Right cardiac atrium (tissue), 5 donors: ENCODE results near the gene ZNF618. TPM values are rescaled to one million over a fixed set of nuclear protein-coding genes. Genes with fewer than 3 reads are reported as not detected.

ENCODE experiments used
- ATAC-seq, 2 donors: fragments of 200-7000 bp; cut with Tn5 transposase; one replicate each; pipeline versions ENCODE4 v1.8.0 to v1.9.1; 2020; ENCODE audit warnings: moderate library complexity in 2 of 2, mild to moderate bottlenecking in 1 of 2
- DNase-seq, 3 donors: peaks; one replicate each; pipeline ENCODE4 v3.0.0-alpha.2; 2020
- H3K27ac ChIP-seq: one replicate; pipeline ENCODE4 v1.5.1; 2013; ENCODE audit warnings: mild to moderate bottlenecking, low read length, control low read depth, moderate library complexity
- H3K27me3 ChIP-seq: one replicate; pipeline ENCODE4 v1.6.1; 2013; ENCODE audit not compliant: control insufficient read depth, insufficient read depth
- H3K4me1 ChIP-seq: one replicate; pipeline ENCODE4 v1.6.1; 2013; ENCODE audit warnings: low read length; ENCODE audit not compliant: control insufficient read depth, insufficient read depth
- H3K4me3 ChIP-seq: one replicate; pipeline ENCODE4 v1.5.1; 2013; ENCODE audit warnings: low read length, control low read depth
- H3K9me3 ChIP-seq: one replicate; pipeline ENCODE4 v1.6.1; 2013; ENCODE audit warnings: low read length; ENCODE audit not compliant: control insufficient read depth
- WGBS: extraction: QIAGEN DNeasy Blood & Tissue Kit; methylation state at CpG from one replicate; pipeline ENCODE4 v1.1.7; 2013; 5-methylcytosine and 5-hydroxymethylcytosine counted together
- intact Hi-C, 4 donors: fragments of 100-400 bp; cut with DNase I; formaldehyde crosslinking; loops; one replicate each; pipeline versions ENCODE4 v1.11.0 to v1.14.0; 2022 to 2023
- polyA plus RNA-seq: library from polyadenylated mRNA; stranded (reverse); fragments of 200-250 nt; gene quantifications from one replicate; pipeline ENCODE4 v1.2.3, GENCODE V29; 2013
- total RNA-seq, 4 donors: library from RNA; stranded (reverse); fragmentation: NEBNext Ultra II Directional; extraction: Animal tissue kit (Norgen Biotek cat#: 25700); gene quantifications; one replicate each; pipeline ENCODE4 v1.2.1, GENCODE V29; 2021
- donor health status: healthy with polysubstance abuse.
- donor health status: DM: no; HTN: yes; CAD: no.
- donor health status: DM: no; HTN: no; CAD: no.
- donor health status: DM: no; HTN: yes; CAD: no; lungs with severe emphysema.
- donor health status: DM: yes; HTN: yes; CAD: no.

Gene ZNF618
- total and polyA plus RNA-seq, 5 donors: 1.4 to 3.3 (median 2.7) TPM

DNA sequence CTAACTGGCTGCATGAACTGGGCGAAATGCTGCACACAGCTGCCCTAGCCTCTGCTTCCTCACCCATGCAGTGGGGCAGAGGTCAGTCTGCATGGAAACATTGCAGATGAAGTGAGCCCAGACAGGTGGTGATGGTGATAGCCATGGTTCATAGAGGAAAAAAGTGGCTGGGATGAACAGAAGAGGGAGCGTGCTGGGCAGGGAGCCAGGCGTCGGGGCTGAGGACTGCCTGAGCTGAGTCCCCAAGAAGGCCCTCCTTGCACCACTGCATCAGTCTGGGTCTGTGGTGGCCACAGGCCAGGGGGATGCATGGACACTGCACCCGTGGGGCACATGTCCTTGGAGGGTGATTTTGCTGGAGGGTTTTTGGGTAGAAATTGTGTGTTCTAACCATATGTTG, 121.5 kb downstream of the ZNF618 start:
- no peaks in the 10 kb centered on the region for H3K27me3 ChIP-seq
- no peaks in the 10 kb centered on the region for H3K9me3 ChIP-seq
- 86% methylated on average over 5 of the region's 5 CpGs for WGBS
- ATAC-seq (no peak), DNase-seq (peak in 1 of 3 donors; percentile 65)
- H3K27ac ChIP-seq: no peak overlapping the region
- intact Hi-C loops: no loop called here
- H3K4me3 ChIP-seq: no peak overlapping the region
- H3K4me1 ChIP-seq: peaks cover 8% of the 10 kb centered on the region

DNA sequence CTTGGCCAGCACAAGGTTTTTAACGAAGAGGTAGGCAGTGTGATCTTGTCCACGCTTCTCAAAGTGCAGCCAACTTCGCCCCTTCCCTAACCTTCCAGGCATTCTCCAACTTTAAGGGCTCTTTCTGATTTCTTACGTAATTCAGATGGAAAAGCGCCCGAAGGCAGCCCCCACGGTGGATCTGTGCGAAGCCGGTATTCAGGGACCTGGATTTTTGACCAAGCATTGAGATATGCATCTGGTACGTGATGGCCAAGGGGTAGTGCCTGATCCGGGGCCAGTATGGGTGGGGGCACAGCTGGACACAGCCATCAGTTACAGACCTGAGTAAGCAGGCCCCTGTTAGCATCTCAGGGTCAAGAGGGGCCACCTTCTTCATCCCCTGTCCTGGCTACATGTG, 122.0 kb downstream of the ZNF618 start:
- ATAC-seq (no peak), DNase-seq (no peak)
- intact Hi-C loops: no loop called here
- no peak overlapping the region for H3K4me3 ChIP-seq
- peaks cover 8% of the 10 kb centered on the region for H3K4me1 ChIP-seq
- WGBS: 85% methylated on average over 11 of the region's 11 CpGs
- H3K9me3 ChIP-seq: no peaks in the 10 kb centered on the region
- H3K27me3 ChIP-seq: no peaks in the 10 kb centered on the region
- H3K27ac ChIP-seq: no peak overlapping the region

DNA sequence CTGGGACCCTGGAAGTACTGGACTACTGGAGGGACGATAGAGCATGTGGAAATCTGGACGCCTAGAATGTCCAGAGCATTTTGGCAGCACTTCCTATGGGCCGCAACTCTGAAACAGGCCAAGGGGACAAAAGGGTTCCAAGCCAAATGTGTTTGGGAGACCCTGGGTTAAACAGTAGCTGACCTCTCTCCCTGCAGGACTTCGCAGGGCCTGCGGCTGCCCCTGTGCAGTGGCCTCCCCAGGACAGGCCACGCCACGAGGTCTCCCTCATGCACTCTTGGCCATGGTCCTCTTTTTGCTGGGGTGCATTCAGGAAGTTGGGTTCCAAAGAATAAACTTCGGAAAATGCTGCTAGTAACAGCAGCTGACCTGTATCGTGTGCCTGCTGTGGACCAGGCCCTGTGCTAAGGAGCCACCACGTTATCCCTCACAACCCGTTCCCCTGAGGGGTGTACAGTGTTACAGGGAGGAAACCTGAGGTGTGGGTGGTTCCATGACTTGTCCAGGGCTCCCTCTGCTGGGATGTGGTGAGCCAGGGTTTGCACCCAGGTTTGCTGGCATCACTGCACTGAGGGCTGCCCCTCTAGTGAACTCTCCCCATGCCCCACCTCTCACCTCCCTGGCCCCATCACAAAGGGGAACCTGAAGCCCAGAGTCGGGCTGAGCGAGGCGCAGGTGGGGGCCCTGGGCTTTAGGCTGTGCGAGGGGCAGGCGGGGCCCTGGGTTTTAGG, 122.6 kb downstream of the ZNF618 start:
- DNase-seq (no peak), ATAC-seq (no peak)
- H3K4me3 ChIP-seq: no peak overlapping the region
- no peak overlapping the region for H3K27ac ChIP-seq
- 72% methylated on average over 16 of the region's 16 CpGs for WGBS
- intact Hi-C loops: no loop called here
- H3K9me3 ChIP-seq: no peaks in the 10 kb centered on the region
- H3K27me3 ChIP-seq: no peaks in the 10 kb centered on the region
- peaks cover 4% of the 10 kb centered on the region for H3K4me1 ChIP-seq

DNA sequence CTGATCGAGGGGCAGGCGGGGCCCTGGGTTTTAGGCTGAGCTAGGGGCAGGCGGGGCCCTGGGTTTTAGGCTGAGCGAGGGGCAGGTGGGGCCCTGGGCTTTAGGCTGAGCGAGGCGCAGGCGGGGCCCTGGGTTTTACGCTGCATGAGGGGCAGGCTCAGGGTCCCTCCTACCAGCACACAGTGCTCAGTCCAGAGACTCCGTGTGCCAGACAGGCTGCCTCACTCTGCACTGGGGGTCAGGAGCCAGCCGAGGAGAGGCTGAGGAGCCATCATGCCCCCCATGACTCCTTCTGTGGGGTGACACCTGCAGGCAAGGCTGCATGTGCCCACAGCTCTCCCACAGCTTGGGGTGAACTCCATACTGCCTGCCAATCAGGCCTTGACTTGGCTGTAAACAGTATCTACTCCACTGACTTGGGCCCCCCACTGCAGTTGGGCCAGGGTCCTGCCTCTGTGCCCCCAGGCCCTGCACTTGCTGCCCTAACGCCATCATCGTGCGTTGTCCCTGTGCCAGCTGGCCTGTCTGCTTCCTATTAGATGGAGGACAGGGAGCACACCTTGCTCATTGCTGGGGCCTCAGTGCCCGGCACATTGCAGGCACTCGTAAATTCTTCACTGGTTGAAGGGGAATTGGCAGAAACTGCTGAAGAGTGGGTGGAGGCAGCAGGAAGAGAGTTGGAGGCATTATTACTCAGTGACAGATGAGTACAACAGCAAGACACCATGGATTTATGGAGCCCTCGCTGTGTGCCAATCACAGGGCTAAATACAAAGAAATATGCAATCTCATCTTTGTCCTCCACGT, 123.3 kb downstream of the ZNF618 start:
- WGBS: 92% methylated on average over 17 of the region's 17 CpGs
- no peak overlapping the region for H3K4me3 ChIP-seq
- H3K4me1 ChIP-seq: no peaks in the 10 kb centered on the region
- no peaks in the 10 kb centered on the region for H3K27me3 ChIP-seq
- intact Hi-C loops: no loop called here
- ATAC-seq: no peak
- no peak overlapping the region for H3K27ac ChIP-seq
- no peak for DNase-seq
- no peaks in the 10 kb centered on the region for H3K9me3 ChIP-seq

DNA sequence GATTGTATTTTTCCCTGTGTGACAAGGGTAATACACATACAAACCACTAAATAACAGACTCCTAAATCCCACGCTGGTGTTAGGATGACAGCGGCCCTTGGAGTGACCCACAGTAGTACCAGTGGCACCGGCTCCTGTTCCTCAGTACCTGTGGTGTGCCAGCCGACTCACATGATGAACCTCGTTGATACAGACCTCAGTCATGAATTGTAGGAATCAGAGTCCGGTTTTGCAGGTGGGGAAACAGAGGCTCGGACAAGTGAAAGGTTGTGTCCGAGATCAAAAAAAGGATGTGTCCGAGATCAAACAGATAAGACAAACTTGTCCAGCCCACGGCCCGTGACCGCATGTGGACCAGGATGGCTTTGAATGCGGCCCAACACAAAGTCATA, 124.0 kb downstream of the ZNF618 start:
- Histone ChIP-seq H3K4me1 (no peaks in the 10 kb centered on the region), H3K27me3 (no peaks in the 10 kb centered on the region), H3K27ac (no peak overlapping the region), H3K4me3 (no peak overlapping the region), H3K9me3 (no peaks in the 10 kb centered on the region)
- 92% methylated on average over 13 of the region's 13 CpGs for WGBS
- ATAC-seq (no peak), DNase-seq (no peak)
- intact Hi-C loops: no loop called here

DNA sequence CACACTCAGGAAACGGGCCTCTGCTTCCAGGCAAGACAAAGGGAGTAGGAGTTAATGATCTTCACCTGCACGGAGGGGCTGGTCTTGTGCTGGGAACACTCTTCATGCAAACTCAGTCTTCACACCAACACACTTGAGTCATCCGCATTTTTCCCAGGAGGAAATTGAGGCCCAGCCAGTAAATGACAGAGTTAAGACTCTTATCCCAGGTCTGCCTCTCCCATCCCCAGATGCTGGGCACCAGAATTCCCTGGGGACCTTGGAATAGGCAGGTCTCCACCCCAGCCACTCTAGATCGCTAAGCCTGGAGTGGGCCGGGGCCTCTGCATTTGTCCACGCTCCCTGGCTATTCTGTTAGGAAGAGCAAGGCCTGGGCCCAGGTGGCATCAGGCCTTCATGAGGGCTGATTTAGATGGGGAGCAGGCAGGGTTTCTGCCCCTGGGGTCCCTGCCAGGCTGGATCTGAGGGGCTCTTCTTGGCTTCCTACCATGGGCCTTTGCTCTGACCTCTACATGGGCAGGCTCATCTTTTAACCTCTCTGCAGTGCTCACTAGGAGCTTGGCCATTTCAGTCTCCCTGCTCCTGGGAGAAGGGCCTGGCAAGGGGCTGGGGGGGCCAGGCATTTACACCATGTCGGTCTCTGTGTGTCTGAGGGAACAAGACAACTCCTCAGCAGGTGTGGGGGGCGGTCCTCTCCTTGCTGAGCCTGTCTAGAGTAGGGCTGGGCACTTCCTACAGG, 124.7 kb downstream of the ZNF618 start:
- Histone ChIP-seq H3K9me3 (no peaks in the 10 kb centered on the region), H3K4me3 (no peak overlapping the region), H3K27me3 (no peaks in the 10 kb centered on the region), H3K27ac (no peak overlapping the region), H3K4me1 (no peaks in the 10 kb centered on the region)
- DNase-seq: no peak
- WGBS: 92% methylated on average over 8 of the region's 8 CpGs
- ATAC-seq: no peak
- intact Hi-C loops: no loop called here

DNA sequence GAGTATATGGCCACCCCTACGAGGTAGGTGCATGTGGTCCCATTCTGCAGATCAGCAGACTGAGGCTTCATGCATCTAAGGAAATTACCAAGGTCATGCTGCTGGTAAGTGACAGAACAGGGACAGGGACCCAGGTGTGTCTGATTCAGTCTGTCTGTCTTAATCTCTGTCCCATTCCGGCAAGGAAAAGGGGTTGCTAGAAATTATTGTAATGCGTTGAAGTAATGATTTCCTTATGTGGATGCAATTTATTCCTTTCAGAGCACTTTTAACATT, 125.2 kb downstream of the ZNF618 start:
- Histone ChIP-seq H3K9me3 (no peaks in the 10 kb centered on the region), H3K27me3 (no peaks in the 10 kb centered on the region), H3K27ac (no peak overlapping the region), H3K4me3 (no peak overlapping the region), H3K4me1 (no peaks in the 10 kb centered on the region)
- 64% methylated on average over 3 of the region's 3 CpGs for WGBS
- ATAC-seq (no peak), DNase-seq (no peak)
- intact Hi-C loops: no loop called here

DNA sequence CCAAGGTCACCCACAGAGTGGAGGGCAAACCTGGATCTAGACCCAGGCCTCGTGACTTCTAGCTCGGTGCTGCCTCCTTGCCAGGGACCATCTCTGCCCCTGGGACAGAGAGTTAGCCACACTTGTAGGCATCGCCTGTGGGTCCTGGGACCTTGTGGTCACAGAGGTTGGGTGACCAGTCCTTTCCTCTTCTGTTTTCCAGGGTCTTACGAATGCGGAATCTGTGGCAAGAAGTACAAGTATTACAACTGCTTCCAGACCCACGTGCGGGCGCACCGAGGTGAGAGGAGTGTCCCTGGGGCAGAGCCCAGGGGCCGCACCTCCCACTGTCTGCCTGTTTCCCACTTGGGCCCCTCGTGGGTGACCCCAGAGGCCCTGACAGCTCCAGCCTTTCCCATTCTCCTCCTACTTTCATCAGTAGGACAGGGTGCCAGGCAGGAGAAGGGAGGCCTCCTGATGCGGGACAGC, 125.7 kb downstream of the ZNF618 start:
- Histone ChIP-seq H3K4me3 (no peak overlapping the region), H3K27ac (no peak overlapping the region), H3K4me1 (no peaks in the 10 kb centered on the region), H3K9me3 (no peaks in the 10 kb centered on the region), H3K27me3 (no peaks in the 10 kb centered on the region)
- WGBS: 89% methylated on average over 12 of the region's 12 CpGs
- ATAC-seq (no peak), DNase-seq (no peak)
- intact Hi-C loops: no loop called here

DNA sequence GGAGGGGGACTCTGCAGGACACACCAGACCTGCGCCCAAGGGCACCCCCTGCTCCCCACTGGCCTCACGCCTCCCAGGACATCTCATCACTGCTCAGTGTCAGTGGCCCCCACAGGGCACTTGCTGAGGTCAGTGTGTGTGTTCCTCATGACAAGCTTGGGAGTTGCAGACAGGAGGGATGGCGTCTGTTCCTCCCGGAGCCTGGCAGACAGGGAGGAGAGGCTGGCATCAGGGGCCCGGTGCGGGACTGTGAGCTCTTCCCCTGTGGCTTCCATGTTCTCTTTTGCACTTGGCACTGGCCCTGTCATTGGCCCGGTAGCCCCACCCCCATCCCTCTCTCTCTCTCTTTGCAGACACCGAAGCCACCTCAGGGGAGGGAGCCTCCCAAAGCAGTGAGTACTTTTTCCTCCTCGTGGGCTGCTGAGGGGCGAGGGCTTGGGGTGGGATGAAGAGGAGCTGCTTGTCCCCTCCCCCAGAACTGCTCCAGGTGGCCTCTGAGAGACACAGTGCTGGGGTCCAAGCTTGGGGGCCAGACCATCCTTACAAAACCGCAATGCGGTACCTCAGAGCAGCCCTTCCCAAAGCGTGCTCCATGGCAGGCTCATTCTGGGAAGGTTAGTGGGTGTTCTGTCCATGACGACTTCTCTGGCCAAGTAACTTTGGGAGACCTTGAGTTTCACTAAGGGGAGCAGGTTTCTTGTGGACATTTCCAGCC, 126.3 kb downstream of the ZNF618 start:
- intact Hi-C loops: no loop called here
- no peak overlapping the region for H3K27ac ChIP-seq
- 90% methylated on average over 14 of the region's 14 CpGs for WGBS

DNA sequence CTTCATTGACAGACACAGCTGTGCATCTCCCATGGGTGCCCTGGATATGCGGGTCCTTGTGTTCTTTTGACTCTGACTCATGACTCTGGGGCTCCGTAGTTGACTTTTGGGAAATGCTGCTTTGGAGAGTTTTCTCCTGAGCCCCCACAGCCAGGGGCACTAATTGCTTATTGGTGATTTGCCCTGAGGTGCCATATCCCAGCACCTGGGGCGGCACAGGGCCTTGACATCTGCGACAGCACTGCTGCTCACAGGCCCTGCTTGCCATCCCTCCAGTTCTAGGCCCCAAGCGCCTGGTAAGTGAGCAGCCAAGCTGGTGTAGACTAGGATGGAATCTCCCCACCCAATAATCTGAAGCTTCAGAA, 126.9 kb downstream of the ZNF618 start:
- intact Hi-C loops: no loop called here
- 95% methylated on average over 5 of the region's 5 CpGs for WGBS

More for the DNA sequence above, 126.3 kb downstream of the ZNF618 start:
- H3K4me1 ChIP-seq: no peaks in the 10 kb centered on the region
- DNase-seq (no peak), ATAC-seq (no peak)
- no peaks in the 10 kb centered on the region for H3K27me3 ChIP-seq
- no peaks in the 10 kb centered on the region for H3K9me3 ChIP-seq
- no peak overlapping the region for H3K4me3 ChIP-seq

DNA sequence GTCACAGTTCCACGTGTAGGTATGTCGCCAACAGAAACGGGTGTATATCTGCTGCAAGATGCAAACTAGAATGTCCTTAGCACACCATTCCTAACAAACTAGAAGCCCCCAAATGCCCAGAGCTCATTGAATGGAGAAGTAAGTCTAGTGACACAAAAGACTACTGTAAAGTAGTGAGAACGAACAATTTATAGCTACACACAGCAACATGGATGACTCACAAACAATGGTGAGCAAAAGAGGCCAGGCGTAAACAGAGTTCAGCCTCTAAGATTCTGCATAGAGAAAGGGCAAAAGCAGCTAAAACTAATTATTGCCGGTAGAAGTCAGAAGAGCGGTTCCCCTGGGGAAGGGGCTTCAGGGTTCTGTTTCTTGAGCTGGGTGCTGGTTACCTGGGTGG, 127.2 kb downstream of the ZNF618 start:
- DNase-seq (no peak), ATAC-seq (no peak)
- Histone ChIP-seq H3K27ac (no peak overlapping the region), H3K4me3 (no peak overlapping the region), H3K27me3 (no peaks in the 10 kb centered on the region), H3K4me1 (no peaks in the 10 kb centered on the region), H3K9me3 (no peaks in the 10 kb centered on the region)
- WGBS: 73% methylated on average over 7 of the region's 7 CpGs
- intact Hi-C loops: no loop called here

More for the DNA sequence above, 126.9 kb downstream of the ZNF618 start:
- Histone ChIP-seq H3K9me3 (no peaks in the 10 kb centered on the region), H3K4me3 (no peak overlapping the region), H3K27me3 (no peaks in the 10 kb centered on the region), H3K4me1 (no peaks in the 10 kb centered on the region), H3K27ac (no peak overlapping the region)
- no peak for ATAC-seq
- DNase-seq: no peak
